ENCODE data around the gene RBKS. TPM values are rescaled to one million over a fixed set of nuclear protein-coding genes. Genes with fewer than 3 reads are reported as not detected.
"Not testable (repeated sequence)": the region's sequence is repeated elsewhere in the genome, so short reads cannot be mapped to it uniquely, and the experiment has no call there.

Gene RBKS
- total RNA-seq, 1 experiment from 2014 or later, result 1.7 TPM

GRCh38 chr2:27746325-27746724 is 143.9 kb downstream of the RBKS start:
- Mint-ChIP-seq H3K4me1 (peaks cover under 1% of the 10 kb centered on the region; the same call in 1 of the 2 replicates), H3K27me3 (ENCODE audit: low read depth) (peaks cover 22% of the 10 kb centered on the region), H3K36me3 (peaks cover 4% of the 10 kb centered on the region), H3K27ac (no peak overlapping the region), H3K9me3 (peaks cover 17% of the 10 kb centered on the region), H3K4me3 (no peak overlapping the region)
- CTCF ChIA-PET, result no interaction called here
- DNase-seq (ENCODE audit: low spot score) (no peak), ATAC-seq (no peak)
- TF ChIP-seq KAT7 (CRISPR knock-in tag; IDR thresholded peaks at IDR 0.05; ENCODE audit: borderline replicate concordance) (no peak), MXD4 (CRISPR knock-in tag; IDR thresholded peaks at IDR 0.05; ENCODE audit: borderline replicate concordance) (no peak), RELA (CRISPR knock-in tag; IDR thresholded peaks at IDR 0.05; ENCODE audit: borderline replicate concordance) (no peak), GABPB1 (CRISPR knock-in tag; IDR thresholded peaks at IDR 0.05) (peak; percentile 40; the same call in 1 of the 2 replicates)
- POLR2A ChIA-PET, result interaction anchor here (0.5 kb wide), 1 partner anchor 264 kb away, joined by 3 read pairs; no protein-coding TSS in a partner anchor

DNA sequence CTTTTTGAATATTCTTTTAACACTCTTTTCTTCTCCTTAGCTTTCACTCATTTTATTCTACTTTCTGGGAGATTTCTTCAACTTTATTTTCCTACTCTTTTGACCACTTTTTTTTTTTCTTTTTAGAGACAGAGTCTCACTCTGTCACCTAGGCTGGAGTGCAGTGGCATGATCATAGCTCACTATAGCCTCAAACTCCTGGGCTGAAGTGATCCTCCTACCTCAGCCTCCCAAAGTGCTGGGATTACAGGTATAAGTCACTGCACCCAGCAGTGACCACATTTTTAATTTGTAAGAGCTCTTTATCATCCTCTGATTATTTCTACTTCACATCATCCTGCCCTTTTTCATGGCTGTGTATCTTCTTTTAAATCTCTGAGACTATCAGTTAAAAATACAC is 144.7 kb downstream of the RBKS start:
- H3K4me3 Mint-ChIP-seq; DNase-seq (ENCODE audit: low spot score); POLR2A ChIA-PET; ATAC-seq; H3K36me3 Mint-ChIP-seq; H3K27ac Mint-ChIP-seq; H3K4me1 Mint-ChIP-seq: not testable (repeated sequence)
- Mint-ChIP-seq H3K27me3 (ENCODE audit: low read depth) (peaks cover 22% of the 10 kb centered on the region), H3K9me3 (peaks cover 24% of the 10 kb centered on the region)
- CTCF ChIA-PET, result interaction anchor here (1.0 to 2.5 kb wide), 2 partner anchors 9 to 23 kb away, joined by 3 to 8 read pairs; no protein-coding TSS in a partner anchor

GRCh38 chr2:27742571-27742970 is 147.6 kb downstream of the RBKS start:
- peaks cover 2% of the 10 kb centered on the region for H3K36me3 Mint-ChIP-seq
- 0 out of 2 replicates have a peak, but pooled peaks cover 3% of the 10 kb centered on the region for H3K4me1 Mint-ChIP-seq
- peaks cover 15% of the 10 kb centered on the region for H3K9me3 Mint-ChIP-seq
- POLR2A ChIA-PET, result no interaction called here
- TF ChIP-seq HMGA2 (CRISPR knock-in tag; IDR thresholded peaks at IDR 0.05) (no peak), MYBL2 (CRISPR knock-in tag; IDR thresholded peaks at IDR 0.05) (no peak)
- DNase-seq (ENCODE audit: low spot score) (no peak), ATAC-seq (no peak)
- H3K4me3 Mint-ChIP-seq, result no peak overlapping the region
- no peak overlapping the region for H3K27ac Mint-ChIP-seq
- H3K27me3 Mint-ChIP-seq (ENCODE audit: low read depth), result peaks cover 15% of the 10 kb centered on the region
- CTCF ChIA-PET, result interaction anchor here (1.0 to 2.0 kb wide), 2 partner anchors 11 to 19 kb away, joined by 3 to 8 read pairs; no protein-coding TSS in a partner anchor

DNA sequence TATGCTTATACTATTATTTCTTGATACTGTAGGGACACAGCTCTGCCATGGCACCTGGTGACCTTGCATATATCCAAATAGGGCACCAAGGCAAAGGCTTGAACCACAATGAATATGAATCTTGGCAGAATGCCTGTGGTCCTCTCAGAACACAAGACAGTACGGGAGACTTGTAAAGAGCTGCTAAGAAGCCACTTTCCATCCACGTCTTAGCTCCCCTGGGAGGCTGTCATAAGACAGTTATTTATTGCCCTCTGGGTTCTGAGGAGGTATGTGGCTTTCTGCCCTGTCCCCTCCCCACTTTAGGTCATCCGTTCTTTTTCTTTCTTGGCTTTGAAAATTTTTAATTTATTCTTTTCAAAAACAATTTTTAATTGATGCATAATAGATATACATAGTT is 148.5 kb downstream of the RBKS start:
- Mint-ChIP-seq H3K4me1 (peaks cover 3% of the 10 kb centered on the region; the same call in 1 of the 2 replicates), H3K36me3 (peaks cover 2% of the 10 kb centered on the region), H3K27ac (no peak overlapping the region), H3K27me3 (ENCODE audit: low read depth) (peaks cover 19% of the 10 kb centered on the region), H3K4me3 (no peak overlapping the region), H3K9me3 (peaks cover 15% of the 10 kb centered on the region)
- ChIA-PET POLR2A (interaction anchor here (0.6 to 1.2 kb wide), 3 partner anchors 11 to 120 kb away, joined by 3 to 5 read pairs (median 4); no protein-coding TSS in a partner anchor), CTCF (interaction anchor here (1.0 to 2.0 kb wide), 3 partner anchors 11 to 18 kb away, joined by 3 to 8 read pairs (median 4); no protein-coding TSS in a partner anchor)
- DNase-seq (ENCODE audit: low spot score), result no peak
- ATAC-seq, result no peak
- TF ChIP-seq, protein P1, sequence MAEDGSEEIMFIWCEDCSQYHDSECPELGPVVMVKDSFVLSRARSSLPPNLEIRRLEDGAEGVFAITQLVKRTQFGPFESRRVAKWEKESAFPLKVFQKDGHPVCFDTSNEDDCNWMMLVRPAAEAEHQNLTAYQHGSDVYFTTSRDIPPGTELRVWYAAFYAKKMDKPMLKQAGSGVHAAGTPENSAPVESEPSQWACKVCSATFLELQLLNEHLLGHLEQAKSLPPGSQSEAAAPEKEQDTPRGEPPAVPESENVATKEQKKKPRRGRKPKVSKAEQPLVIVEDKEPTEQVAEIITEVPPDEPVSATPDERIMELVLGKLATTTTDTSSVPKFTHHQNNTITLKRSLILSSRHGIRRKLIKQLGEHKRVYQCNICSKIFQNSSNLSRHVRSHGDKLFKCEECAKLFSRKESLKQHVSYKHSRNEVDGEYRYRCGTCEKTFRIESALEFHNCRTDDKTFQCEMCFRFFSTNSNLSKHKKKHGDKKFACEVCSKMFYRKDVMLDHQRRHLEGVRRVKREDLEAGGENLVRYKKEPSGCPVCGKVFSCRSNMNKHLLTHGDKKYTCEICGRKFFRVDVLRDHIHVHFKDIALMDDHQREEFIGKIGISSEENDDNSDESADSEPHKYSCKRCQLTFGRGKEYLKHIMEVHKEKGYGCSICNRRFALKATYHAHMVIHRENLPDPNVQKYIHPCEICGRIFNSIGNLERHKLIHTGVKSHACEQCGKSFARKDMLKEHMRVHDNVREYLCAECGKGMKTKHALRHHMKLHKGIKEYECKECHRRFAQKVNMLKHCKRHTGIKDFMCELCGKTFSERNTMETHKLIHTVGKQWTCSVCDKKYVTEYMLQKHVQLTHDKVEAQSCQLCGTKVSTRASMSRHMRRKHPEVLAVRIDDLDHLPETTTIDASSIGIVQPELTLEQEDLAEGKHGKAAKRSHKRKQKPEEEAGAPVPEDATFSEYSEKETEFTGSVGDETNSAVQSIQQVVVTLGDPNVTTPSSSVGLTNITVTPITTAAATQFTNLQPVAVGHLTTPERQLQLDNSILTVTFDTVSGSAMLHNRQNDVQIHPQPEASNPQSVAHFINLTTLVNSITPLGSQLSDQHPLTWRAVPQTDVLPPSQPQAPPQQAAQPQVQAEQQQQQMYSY (CRISPR knock-in tag; IDR thresholded peaks at IDR 0.05), result no peak
- TF ChIP-seq, protein P2, sequence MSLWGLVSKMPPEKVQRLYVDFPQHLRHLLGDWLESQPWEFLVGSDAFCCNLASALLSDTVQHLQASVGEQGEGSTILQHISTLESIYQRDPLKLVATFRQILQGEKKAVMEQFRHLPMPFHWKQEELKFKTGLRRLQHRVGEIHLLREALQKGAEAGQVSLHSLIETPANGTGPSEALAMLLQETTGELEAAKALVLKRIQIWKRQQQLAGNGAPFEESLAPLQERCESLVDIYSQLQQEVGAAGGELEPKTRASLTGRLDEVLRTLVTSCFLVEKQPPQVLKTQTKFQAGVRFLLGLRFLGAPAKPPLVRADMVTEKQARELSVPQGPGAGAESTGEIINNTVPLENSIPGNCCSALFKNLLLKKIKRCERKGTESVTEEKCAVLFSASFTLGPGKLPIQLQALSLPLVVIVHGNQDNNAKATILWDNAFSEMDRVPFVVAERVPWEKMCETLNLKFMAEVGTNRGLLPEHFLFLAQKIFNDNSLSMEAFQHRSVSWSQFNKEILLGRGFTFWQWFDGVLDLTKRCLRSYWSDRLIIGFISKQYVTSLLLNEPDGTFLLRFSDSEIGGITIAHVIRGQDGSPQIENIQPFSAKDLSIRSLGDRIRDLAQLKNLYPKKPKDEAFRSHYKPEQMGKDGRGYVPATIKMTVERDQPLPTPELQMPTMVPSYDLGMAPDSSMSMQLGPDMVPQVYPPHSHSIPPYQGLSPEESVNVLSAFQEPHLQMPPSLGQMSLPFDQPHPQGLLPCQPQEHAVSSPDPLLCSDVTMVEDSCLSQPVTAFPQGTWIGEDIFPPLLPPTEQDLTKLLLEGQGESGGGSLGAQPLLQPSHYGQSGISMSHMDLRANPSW (CRISPR knock-in tag; conservative IDR thresholded peaks at IDR 0.05; ENCODE audit: low read depth), result no peak
- TF ChIP-seq, protein P3, sequence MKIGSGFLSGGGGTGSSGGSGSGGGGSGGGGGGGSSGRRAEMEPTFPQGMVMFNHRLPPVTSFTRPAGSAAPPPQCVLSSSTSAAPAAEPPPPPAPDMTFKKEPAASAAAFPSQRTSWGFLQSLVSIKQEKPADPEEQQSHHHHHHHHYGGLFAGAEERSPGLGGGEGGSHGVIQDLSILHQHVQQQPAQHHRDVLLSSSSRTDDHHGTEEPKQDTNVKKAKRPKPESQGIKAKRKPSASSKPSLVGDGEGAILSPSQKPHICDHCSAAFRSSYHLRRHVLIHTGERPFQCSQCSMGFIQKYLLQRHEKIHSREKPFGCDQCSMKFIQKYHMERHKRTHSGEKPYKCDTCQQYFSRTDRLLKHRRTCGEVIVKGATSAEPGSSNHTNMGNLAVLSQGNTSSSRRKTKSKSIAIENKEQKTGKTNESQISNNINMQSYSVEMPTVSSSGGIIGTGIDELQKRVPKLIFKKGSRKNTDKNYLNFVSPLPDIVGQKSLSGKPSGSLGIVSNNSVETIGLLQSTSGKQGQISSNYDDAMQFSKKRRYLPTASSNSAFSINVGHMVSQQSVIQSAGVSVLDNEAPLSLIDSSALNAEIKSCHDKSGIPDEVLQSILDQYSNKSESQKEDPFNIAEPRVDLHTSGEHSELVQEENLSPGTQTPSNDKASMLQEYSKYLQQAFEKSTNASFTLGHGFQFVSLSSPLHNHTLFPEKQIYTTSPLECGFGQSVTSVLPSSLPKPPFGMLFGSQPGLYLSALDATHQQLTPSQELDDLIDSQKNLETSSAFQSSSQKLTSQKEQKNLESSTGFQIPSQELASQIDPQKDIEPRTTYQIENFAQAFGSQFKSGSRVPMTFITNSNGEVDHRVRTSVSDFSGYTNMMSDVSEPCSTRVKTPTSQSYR (CRISPR knock-in tag; IDR thresholded peaks at IDR 0.05), result no peak
- TF ChIP-seq, protein P4, sequence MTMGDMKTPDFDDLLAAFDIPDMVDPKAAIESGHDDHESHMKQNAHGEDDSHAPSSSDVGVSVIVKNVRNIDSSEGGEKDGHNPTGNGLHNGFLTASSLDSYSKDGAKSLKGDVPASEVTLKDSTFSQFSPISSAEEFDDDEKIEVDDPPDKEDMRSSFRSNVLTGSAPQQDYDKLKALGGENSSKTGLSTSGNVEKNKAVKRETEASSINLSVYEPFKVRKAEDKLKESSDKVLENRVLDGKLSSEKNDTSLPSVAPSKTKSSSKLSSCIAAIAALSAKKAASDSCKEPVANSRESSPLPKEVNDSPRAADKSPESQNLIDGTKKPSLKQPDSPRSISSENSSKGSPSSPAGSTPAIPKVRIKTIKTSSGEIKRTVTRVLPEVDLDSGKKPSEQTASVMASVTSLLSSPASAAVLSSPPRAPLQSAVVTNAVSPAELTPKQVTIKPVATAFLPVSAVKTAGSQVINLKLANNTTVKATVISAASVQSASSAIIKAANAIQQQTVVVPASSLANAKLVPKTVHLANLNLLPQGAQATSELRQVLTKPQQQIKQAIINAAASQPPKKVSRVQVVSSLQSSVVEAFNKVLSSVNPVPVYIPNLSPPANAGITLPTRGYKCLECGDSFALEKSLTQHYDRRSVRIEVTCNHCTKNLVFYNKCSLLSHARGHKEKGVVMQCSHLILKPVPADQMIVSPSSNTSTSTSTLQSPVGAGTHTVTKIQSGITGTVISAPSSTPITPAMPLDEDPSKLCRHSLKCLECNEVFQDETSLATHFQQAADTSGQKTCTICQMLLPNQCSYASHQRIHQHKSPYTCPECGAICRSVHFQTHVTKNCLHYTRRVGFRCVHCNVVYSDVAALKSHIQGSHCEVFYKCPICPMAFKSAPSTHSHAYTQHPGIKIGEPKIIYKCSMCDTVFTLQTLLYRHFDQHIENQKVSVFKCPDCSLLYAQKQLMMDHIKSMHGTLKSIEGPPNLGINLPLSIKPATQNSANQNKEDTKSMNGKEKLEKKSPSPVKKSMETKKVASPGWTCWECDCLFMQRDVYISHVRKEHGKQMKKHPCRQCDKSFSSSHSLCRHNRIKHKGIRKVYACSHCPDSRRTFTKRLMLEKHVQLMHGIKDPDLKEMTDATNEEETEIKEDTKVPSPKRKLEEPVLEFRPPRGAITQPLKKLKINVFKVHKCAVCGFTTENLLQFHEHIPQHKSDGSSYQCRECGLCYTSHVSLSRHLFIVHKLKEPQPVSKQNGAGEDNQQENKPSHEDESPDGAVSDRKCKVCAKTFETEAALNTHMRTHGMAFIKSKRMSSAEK (CRISPR knock-in tag; IDR thresholded peaks at IDR 0.05; ENCODE audit: borderline replicate concordance), result no peak

All from WTC11 (cell line).